T1000 (cell line): ENCODE data around the gene DCUN1D1.

ENCODE experiments used
- DNase-seq: peaks from one replicate; lab custom pipeline; 2025; ENCODE audit warnings: mixed read lengths; lab: John Stamatoyannopoulos, UW

Gene DCUN1D1

GRCh38 chr3:182971637-182972036 is 8.7 kb downstream of the DCUN1D1 start:
- no peak for DNase-seq

GRCh38 chr3:182970811-182971418 is 9.4 kb downstream of the DCUN1D1 start:
- DNase-seq: no peak

- no peak for DNase-seq
Observed at GRCh38 chr3:182969853-182970252, 10.5 kb downstream of the DCUN1D1 start.

- no peak for DNase-seq
Observed at GRCh38 chr3:182969277-182969676, 11.1 kb downstream of the DCUN1D1 start.

GRCh38 chr3:182967218-182968204 is 12.8 kb downstream of the DCUN1D1 start:
- DNase-seq: no peak

- DNase-seq: no peak
Observed at GRCh38 chr3:182965861-182966366, 14.4 kb downstream of the DCUN1D1 start.

- no peak for DNase-seq
Observed at GRCh38 chr3:182964179-182964578, 16.2 kb downstream of the DCUN1D1 start.

GRCh38 chr3:182962166-182962565 is 18.2 kb downstream of the DCUN1D1 start:
- no peak for DNase-seq

- DNase-seq: no peak
Observed at GRCh38 chr3:182959474-182960350, 20.6 kb downstream of the DCUN1D1 start.

- no peak for DNase-seq
Observed at GRCh38 chr3:182957676-182958266, 22.6 kb downstream of the DCUN1D1 start.

- no peak for DNase-seq
Observed at GRCh38 chr3:182957226-182957625, 23.1 kb downstream of the DCUN1D1 start.

- DNase-seq: no peak
Observed at GRCh38 chr3:182954553-182955235, 25.6 kb downstream of the DCUN1D1 start.

GRCh38 chr3:182949688-182950087 is 30.6 kb downstream of the DCUN1D1 start:
- DNase-seq: no peak

GRCh38 chr3:182948305-182948704 is 32.0 kb downstream of the DCUN1D1 start:
- DNase-seq: no peak

- no peak for DNase-seq
Observed at GRCh38 chr3:182947888-182948287, 32.5 kb downstream of the DCUN1D1 start.

GRCh38 chr3:182941719-182942118 is 38.6 kb downstream of the DCUN1D1 start:
- DNase-seq: no peak

GRCh38 chr3:182940266-182940808 is 40.0 kb downstream of the DCUN1D1 start:
- no peak for DNase-seq

- no peak for DNase-seq
Observed at GRCh38 chr3:182937293-182938051, 42.9 kb downstream of the DCUN1D1 start.

GRCh38 chr3:182936918-182937285 is 43.4 kb downstream of the DCUN1D1 start:
- DNase-seq: no peak
